ENCODE results near the gene ENTPD7. TPM values are rescaled to one million over a fixed set of nuclear protein-coding genes. Genes with fewer than 3 reads are reported as not detected.
A peak's percentile ranks its signal among the peaks of the same experiment; 100 is the strongest.

Gene ENTPD7
- total RNA-seq, 5 donors from 2014 or later (not counting 1 experiment from before 2014, with no cell fraction given) = 2.6 to 3.8 (median 3.4) TPM

DNA sequence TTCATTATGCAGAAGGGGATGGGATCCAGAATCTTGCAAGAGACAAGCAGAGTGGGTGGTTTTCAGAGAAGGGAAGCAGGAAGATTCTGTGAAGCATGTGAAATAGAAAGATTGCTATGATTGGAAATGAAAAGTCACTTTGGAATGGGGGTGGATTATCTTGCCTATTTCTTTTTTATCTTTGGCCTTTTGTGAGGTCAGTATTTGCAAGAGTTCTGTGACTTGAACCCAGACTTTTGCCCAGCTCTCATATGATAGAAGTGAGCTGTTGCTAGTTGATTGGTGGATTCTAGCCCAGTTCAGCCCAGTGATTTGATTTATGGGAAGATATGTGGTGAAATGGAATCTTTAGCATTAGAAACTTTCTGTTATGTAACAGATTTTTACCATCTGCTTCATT is 17.1 kb downstream of the ENTPD7 start:
- no peaks in the 10 kb centered on the region for H3K9me3 Mint-ChIP-seq
- H3K27me3 Mint-ChIP-seq = no peaks in the 10 kb centered on the region
- no peak overlapping the region for H3K27ac ChIP-seq (ENCODE audit: low read length)
- H3K4me1 Mint-ChIP-seq = no peaks in the 10 kb centered on the region
- no peak for ATAC-seq (replicated peaks in 1 of 4)
- H3K27me3 ChIP-seq (replicated peaks in 1 of 2; ENCODE audit: control insufficient read depth in 2 of 2, extremely low read depth in 1 of 2, insufficient read depth in 2 of 2, low read length in 1 of 2) = no peaks in the 10 kb centered on the region
- H3K27ac Mint-ChIP-seq = no peak overlapping the region
- no peak overlapping the region for H3K4me3 ChIP-seq (ENCODE audit: control insufficient read depth in 1 of 2, extremely low read depth in 1 of 2, low read length in 1 of 2)
- no peak overlapping the region for H3K4me3 Mint-ChIP-seq
- no peaks in the 10 kb centered on the region for H3K9me3 ChIP-seq
- H3K4me1 ChIP-seq (ENCODE audit: control insufficient read depth in 1 of 2, extremely low read depth in 1 of 2, insufficient read depth in 2 of 2, low read length in 2 of 2) = no peaks in the 10 kb centered on the region
- CTCF ChIA-PET = interaction anchor here in 1 of 2 donors (0.6 to 0.7 kb wide), 2 partner anchors 10 to 70 kb away, joined by 3 to 7 read pairs; no protein-coding TSS in a partner anchor
- no peak for DNase-seq
- peaks cover 0 to 15% of the 10 kb centered on the region in 2 donors for H3K36me3 ChIP-seq (ENCODE audit: control insufficient read depth in 2 of 2, extremely low read depth in 1 of 2, insufficient read depth in 1 of 2, low read length in 1 of 2)
- H3K36me3 Mint-ChIP-seq = peaks cover 13% of the 10 kb centered on the region
- POLR2A ChIA-PET = no interaction called here

GRCh38 chr10:99676895-99677294 is 17.6 kb downstream of the ENTPD7 start:
- no peak overlapping the region for H3K27ac Mint-ChIP-seq
- ChIA-PET POLR2A (no interaction called here), CTCF (interaction anchor here in 1 of 2 donors (0.7 kb wide), 1 partner anchor 11 kb away, joined by 7 read pairs; no protein-coding TSS in a partner anchor)
- Histone ChIP-seq H3K4me3 (ENCODE audit: control insufficient read depth in 1 of 2, extremely low read depth in 1 of 2, low read length in 1 of 2) (no peak overlapping the region), H3K36me3 (ENCODE audit: control insufficient read depth in 2 of 2, extremely low read depth in 1 of 2, insufficient read depth in 1 of 2, low read length in 1 of 2) (peaks cover 0 to 18% of the 10 kb centered on the region in 2 donors), H3K27ac (ENCODE audit: low read length) (no peak overlapping the region), H3K27me3 (replicated peaks in 1 of 2; ENCODE audit: control insufficient read depth in 2 of 2, extremely low read depth in 1 of 2, insufficient read depth in 2 of 2, low read length in 1 of 2) (no peaks in the 10 kb centered on the region), H3K9me3 (no peaks in the 10 kb centered on the region), H3K4me1 (ENCODE audit: control insufficient read depth in 1 of 2, extremely low read depth in 1 of 2, insufficient read depth in 2 of 2, low read length in 2 of 2) (no peaks in the 10 kb centered on the region)
- ATAC-seq (replicated peaks in 1 of 4) (no peak), DNase-seq (no peak)
- no peaks in the 10 kb centered on the region for H3K4me1 Mint-ChIP-seq
- no peaks in the 10 kb centered on the region for H3K9me3 Mint-ChIP-seq
- H3K36me3 Mint-ChIP-seq = peaks cover 15% of the 10 kb centered on the region
- H3K27me3 Mint-ChIP-seq = no peaks in the 10 kb centered on the region
- no peak overlapping the region for H3K4me3 Mint-ChIP-seq
- WGBS (ENCODE audit: insufficient coverage) = no CpG with 5 or more reads among the region's 3 CpGs

GRCh38 chr10:99678921-99679320 is 19.6 kb downstream of the ENTPD7 start:
- Histone ChIP-seq H3K27ac (ENCODE audit: low read length) (no peak overlapping the region), H3K4me3 (ENCODE audit: control insufficient read depth in 1 of 2, extremely low read depth in 1 of 2, low read length in 1 of 2) (no peak overlapping the region), H3K27me3 (replicated peaks in 1 of 2; ENCODE audit: control insufficient read depth in 2 of 2, extremely low read depth in 1 of 2, insufficient read depth in 2 of 2, low read length in 1 of 2) (no peaks in the 10 kb centered on the region), H3K9me3 (no peaks in the 10 kb centered on the region), H3K36me3 (ENCODE audit: control insufficient read depth in 2 of 2, extremely low read depth in 1 of 2, insufficient read depth in 1 of 2, low read length in 1 of 2) (peaks cover 0 to 18% of the 10 kb centered on the region in 2 donors), H3K4me1 (ENCODE audit: control insufficient read depth in 1 of 2, extremely low read depth in 1 of 2, insufficient read depth in 2 of 2, low read length in 2 of 2) (no peaks in the 10 kb centered on the region)
- POLR2A ChIA-PET = no interaction called here
- DNase-seq (no peak), ATAC-seq (replicated peaks in 1 of 4) (no peak)
- no peaks in the 10 kb centered on the region for H3K9me3 Mint-ChIP-seq
- H3K36me3 Mint-ChIP-seq = peaks cover 13% of the 10 kb centered on the region
- H3K4me3 Mint-ChIP-seq = no peak overlapping the region
- 92% methylated on average over 3 of the region's 3 CpGs for WGBS (ENCODE audit: insufficient coverage)
- no peaks in the 10 kb centered on the region for H3K4me1 Mint-ChIP-seq
- H3K27me3 Mint-ChIP-seq = no peaks in the 10 kb centered on the region
- H3K27ac Mint-ChIP-seq = no peak overlapping the region
- CTCF ChIA-PET = no interaction called here

DNA sequence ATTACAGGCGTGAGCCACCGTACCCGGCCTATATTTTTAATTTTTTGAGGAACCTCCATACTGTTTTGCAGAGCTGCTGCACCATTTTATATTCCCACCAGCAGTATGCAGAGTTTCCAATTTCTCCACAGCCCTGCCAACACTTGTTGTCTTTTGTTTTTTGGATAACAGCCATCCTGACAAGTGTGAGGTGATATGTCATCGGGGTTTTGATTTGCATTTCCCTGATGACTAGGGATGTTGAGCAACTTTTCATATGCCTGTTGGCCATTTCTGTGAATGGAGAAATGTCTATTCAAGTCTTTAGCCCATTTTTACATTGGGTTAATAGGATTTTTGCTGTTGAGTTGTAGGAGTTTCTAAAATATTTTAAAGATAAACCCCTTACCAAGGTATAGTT is 22.2 kb downstream of the ENTPD7 start:
- H3K27ac ChIP-seq (ENCODE audit: low read length) = no peak overlapping the region
- no peaks in the 10 kb centered on the region for H3K27me3 Mint-ChIP-seq
- H3K27ac Mint-ChIP-seq = no peak overlapping the region
- H3K4me3 ChIP-seq (ENCODE audit: control insufficient read depth in 1 of 2, extremely low read depth in 1 of 2, low read length in 1 of 2) = no peak overlapping the region
- CTCF ChIA-PET = interaction anchor here (0.6 kb wide), 3 partner anchors 49 to 1167 kb away, joined by 3 read pairs; no protein-coding TSS in a partner anchor
- peaks cover 24% of the 10 kb centered on the region for H3K36me3 Mint-ChIP-seq
- H3K4me3 Mint-ChIP-seq = no peak overlapping the region
- no peaks in the 10 kb centered on the region for H3K27me3 ChIP-seq (replicated peaks in 1 of 2; ENCODE audit: control insufficient read depth in 2 of 2, extremely low read depth in 1 of 2, insufficient read depth in 2 of 2, low read length in 1 of 2)
- POLR2A ChIA-PET = interaction anchor here (0.7 kb wide), 3 partner anchors 23 to 318 kb away, joined by 4 to 6 read pairs (median 5); no protein-coding TSS in a partner anchor
- H3K4me1 ChIP-seq (ENCODE audit: control insufficient read depth in 1 of 2, extremely low read depth in 1 of 2, insufficient read depth in 2 of 2, low read length in 2 of 2) = no peaks in the 10 kb centered on the region
- 100% methylated on average over 1 of the region's 4 CpGs for WGBS (ENCODE audit: insufficient coverage)
- no peaks in the 10 kb centered on the region for H3K9me3 Mint-ChIP-seq
- DNase-seq (no peak), ATAC-seq (replicated peaks in 1 of 4) (no peak)
- peaks cover 0 to 18% of the 10 kb centered on the region in 2 donors for H3K36me3 ChIP-seq (ENCODE audit: control insufficient read depth in 2 of 2, extremely low read depth in 1 of 2, insufficient read depth in 1 of 2, low read length in 1 of 2)
- H3K4me1 Mint-ChIP-seq = no peaks in the 10 kb centered on the region
- H3K9me3 ChIP-seq = no peaks in the 10 kb centered on the region

DNA sequence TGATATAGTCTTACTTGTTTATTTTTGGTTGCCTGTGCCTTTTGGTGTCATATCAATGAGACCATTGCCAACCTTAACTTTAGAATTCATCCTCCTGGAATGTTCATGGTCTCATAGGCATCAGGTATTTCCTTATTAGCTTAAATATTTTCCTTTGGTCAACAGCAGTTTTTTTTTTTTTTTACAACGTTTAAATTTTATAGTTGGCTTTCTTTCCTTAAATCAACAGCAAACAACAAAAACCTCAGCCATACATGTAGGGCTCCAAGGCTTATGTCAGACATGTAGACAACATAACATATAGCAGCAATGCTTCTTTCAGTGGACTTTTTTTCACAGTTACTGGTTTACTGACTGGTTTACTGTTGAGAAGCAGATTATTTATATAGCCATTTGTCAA is 22.7 kb downstream of the ENTPD7 start:
- H3K27me3 ChIP-seq (replicated peaks in 1 of 2; ENCODE audit: control insufficient read depth in 2 of 2, extremely low read depth in 1 of 2, insufficient read depth in 2 of 2, low read length in 1 of 2) = no peaks in the 10 kb centered on the region
- H3K4me3 Mint-ChIP-seq = no peak overlapping the region
- no peaks in the 10 kb centered on the region for H3K9me3 ChIP-seq
- peaks cover 0 to 18% of the 10 kb centered on the region in 2 donors for H3K36me3 ChIP-seq (ENCODE audit: control insufficient read depth in 2 of 2, extremely low read depth in 1 of 2, insufficient read depth in 1 of 2, low read length in 1 of 2)
- ATAC-seq (replicated peaks in 1 of 4) (no peak), DNase-seq (no peak)
- CTCF ChIA-PET = interaction anchor here (0.6 kb wide), 3 partner anchors 49 to 1167 kb away, joined by 3 read pairs; no protein-coding TSS in a partner anchor
- H3K9me3 Mint-ChIP-seq = no peaks in the 10 kb centered on the region
- H3K27ac Mint-ChIP-seq = no peak overlapping the region
- H3K36me3 Mint-ChIP-seq = peaks cover 26% of the 10 kb centered on the region
- POLR2A ChIA-PET = interaction anchor here (0.7 kb wide), 3 partner anchors 22 to 319 kb away, joined by 4 to 6 read pairs (median 5); no protein-coding TSS in a partner anchor
- no peaks in the 10 kb centered on the region for H3K27me3 Mint-ChIP-seq
- no peaks in the 10 kb centered on the region for H3K4me1 ChIP-seq (ENCODE audit: control insufficient read depth in 1 of 2, extremely low read depth in 1 of 2, insufficient read depth in 2 of 2, low read length in 2 of 2)
- no peak overlapping the region for H3K4me3 ChIP-seq (ENCODE audit: control insufficient read depth in 1 of 2, extremely low read depth in 1 of 2, low read length in 1 of 2)
- no peaks in the 10 kb centered on the region for H3K4me1 Mint-ChIP-seq
- WGBS (ENCODE audit: insufficient coverage) = no CpG with 5 or more reads among the region's 1 CpG
- H3K27ac ChIP-seq (ENCODE audit: low read length) = no peak overlapping the region

GRCh38 chr10:99682752-99683151 is 23.4 kb downstream of the ENTPD7 start:
- no peaks in the 10 kb centered on the region for H3K27me3 Mint-ChIP-seq
- H3K4me3 Mint-ChIP-seq = no peak overlapping the region
- Histone ChIP-seq H3K9me3 (no peaks in the 10 kb centered on the region), H3K36me3 (ENCODE audit: control insufficient read depth in 2 of 2, extremely low read depth in 1 of 2, insufficient read depth in 1 of 2, low read length in 1 of 2) (peaks cover 0 to 18% of the 10 kb centered on the region in 2 donors), H3K4me3 (ENCODE audit: control insufficient read depth in 1 of 2, extremely low read depth in 1 of 2, low read length in 1 of 2) (no peak overlapping the region), H3K27ac (ENCODE audit: low read length) (no peak overlapping the region), H3K27me3 (replicated peaks in 1 of 2; ENCODE audit: control insufficient read depth in 2 of 2, extremely low read depth in 1 of 2, insufficient read depth in 2 of 2, low read length in 1 of 2) (no peaks in the 10 kb centered on the region), H3K4me1 (ENCODE audit: control insufficient read depth in 1 of 2, extremely low read depth in 1 of 2, insufficient read depth in 2 of 2, low read length in 2 of 2) (no peaks in the 10 kb centered on the region)
- H3K9me3 Mint-ChIP-seq = no peaks in the 10 kb centered on the region
- peaks cover 30% of the 10 kb centered on the region for H3K36me3 Mint-ChIP-seq
- POLR2A ChIA-PET = no interaction called here
- DNase-seq = peak in 1 of 35 experiments; percentile 3
- no peak overlapping the region for H3K27ac Mint-ChIP-seq
- peak in 2 of 4 experiments; percentile 27 to 31 for ATAC-seq (replicated peaks in 1 of 4)
- CTCF ChIA-PET = interaction anchor here in 1 of 2 donors (1.0 kb wide), 1 partner anchor 24 kb away, joined by 4 read pairs; no protein-coding TSS in a partner anchor
- no CpG with 5 or more reads among the region's 1 CpG for WGBS (ENCODE audit: insufficient coverage)
- H3K4me1 Mint-ChIP-seq = no peaks in the 10 kb centered on the region
